GM19351 (cell line): Measurements from ENCODE around the gene TMPRSS3.
"Not testable (repeated sequence)": the region's sequence is repeated elsewhere in the genome, so short reads cannot be mapped to it uniquely, and the experiment has no call there.

Source experiments
- ATAC-seq: cut with Tn5 transposase; IDR thresholded peaks from one replicate; pipeline ENCODE4 v1.9.1; 2021; ENCODE audit warnings: mild to moderate bottlenecking, moderate library complexity; ENCODE audit not compliant: unreplicated experiment

The TMPRSS3 gene

DNA sequence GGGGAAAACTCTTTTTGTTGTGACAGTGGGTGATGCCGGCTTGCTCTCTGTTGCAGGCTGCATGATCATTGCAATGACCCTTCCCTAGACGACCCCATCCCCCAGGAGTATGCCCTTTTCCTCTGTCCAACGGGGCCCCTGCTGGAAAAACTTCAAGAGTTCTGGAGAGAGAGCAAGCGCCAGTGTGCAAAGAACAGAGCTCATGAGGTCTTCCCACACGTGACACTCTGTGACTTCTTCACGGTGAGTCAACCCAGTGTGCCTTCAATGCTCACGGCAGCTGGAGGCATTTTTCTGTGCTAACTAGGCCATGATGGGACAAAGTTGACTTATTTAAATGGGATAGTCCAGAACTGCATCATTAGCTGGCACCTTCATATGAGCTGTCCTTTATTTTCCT lies 13.5 kb upstream of the TMPRSS3 start:
- no peak for ATAC-seq

GRCh38 chr21:42408718-42409117 lies 12.9 kb upstream of the TMPRSS3 start:
- not testable (repeated sequence) for ATAC-seq

DNA sequence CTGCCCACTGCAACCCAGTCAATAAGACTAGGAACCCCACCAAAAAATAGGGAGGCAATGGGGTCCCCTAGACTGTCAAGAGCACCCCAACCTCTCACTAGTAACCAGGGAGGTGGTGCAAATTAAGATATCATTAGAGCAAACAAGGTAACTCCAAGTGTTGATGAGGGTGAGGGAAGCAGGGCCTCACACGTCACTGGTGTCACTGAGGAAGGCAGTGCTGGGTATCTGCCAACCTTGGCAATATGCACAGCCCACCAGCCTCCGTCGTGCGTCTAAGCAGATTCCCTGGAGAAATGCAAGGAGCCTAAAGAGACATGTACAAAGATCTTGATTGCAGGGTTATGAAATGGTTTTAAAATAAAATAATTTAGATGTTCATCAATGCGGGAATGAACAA lies 11.6 kb upstream of the TMPRSS3 start:
- no peak for ATAC-seq

- ATAC-seq: no peak
Measured at GRCh38 chr21:42406866-42407265, 11.0 kb upstream of the TMPRSS3 start.

DNA sequence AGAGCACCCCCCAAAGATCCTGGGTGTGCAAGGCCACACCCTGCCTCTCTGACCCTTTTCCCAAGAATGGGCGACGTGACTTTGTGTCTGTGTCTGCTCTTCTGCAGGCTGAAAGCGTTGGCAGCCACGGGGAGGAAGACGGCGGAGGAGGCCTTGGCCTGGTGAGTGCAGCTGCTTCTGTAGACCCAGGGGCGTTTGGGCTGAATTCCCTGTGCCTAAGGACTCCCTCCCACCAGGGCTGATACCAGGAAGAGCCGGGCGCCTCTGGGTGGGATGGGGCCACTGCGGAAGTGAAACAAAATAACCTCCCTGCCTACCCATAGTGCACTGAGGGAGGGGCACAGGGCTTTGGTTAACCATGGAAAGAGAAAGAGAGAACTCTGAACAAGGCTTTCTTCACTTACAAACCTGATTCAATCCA lies 10.4 kb upstream of the TMPRSS3 start:
- ATAC-seq: no peak

DNA sequence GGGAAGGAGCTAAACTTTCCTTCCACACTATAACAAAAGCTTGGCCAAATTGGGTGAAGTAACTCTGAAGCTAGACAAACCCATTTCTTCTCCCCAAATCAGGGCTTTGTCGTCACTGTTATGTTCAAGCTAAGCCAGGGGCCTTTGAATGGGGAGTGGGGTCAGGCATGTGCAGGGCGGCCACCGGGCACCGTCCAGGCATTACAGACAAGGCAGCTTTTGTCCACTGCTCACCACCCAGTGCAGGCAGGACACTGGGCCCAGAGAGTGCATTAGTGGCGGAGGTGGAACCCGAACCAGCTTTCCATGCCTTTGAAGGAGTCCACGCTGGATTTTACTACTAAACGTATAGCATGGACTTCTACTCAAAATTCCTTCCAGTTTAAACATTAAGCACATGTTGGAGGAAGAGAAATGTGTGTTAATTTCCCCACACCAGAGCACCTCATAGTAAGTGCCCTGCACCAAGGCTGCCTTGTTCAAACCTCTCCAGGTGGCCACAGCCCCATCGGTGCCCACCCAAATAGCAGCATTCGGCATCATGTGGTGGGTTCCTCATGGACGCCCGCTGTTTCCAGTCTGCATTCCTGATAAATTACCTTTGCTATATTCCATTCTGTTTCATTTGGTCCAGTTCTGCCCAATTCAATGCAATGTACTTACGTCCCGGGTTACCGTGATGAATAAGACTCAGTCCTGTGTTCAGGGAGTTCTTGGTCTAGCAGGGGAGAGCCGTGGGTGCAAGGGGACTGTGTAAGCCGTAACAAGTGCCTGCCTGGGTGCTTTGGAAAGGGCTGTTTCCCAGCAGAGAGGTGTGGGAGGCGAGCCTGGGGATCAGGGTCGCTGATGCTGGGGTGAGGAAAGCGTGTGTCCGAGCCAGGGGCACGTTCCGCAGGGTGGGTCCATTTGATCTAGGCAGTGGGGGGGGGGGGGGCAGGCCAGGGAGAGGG lies 9.5 kb upstream of the TMPRSS3 start:
- no peak for ATAC-seq

DNA sequence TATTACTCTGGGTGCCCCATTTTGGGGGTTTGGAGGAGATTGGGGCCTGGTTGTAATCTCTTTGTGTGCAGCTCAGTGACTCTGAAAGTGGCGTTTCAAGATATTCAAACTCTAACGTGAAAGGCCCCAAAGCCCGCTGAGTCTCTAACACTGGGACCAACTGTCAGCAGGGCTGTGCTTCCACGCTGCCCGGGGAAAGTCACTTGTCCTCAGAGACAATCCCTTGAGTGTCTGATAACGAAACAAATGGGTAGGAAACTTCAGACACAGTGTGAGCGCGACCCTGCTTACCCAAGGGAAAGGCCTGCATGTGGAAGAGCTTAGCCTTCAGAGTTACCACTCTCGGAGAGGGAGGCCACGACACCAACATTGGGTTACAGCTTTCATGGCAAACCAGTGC lies 8.7 kb upstream of the TMPRSS3 start:
- no peak for ATAC-seq

DNA sequence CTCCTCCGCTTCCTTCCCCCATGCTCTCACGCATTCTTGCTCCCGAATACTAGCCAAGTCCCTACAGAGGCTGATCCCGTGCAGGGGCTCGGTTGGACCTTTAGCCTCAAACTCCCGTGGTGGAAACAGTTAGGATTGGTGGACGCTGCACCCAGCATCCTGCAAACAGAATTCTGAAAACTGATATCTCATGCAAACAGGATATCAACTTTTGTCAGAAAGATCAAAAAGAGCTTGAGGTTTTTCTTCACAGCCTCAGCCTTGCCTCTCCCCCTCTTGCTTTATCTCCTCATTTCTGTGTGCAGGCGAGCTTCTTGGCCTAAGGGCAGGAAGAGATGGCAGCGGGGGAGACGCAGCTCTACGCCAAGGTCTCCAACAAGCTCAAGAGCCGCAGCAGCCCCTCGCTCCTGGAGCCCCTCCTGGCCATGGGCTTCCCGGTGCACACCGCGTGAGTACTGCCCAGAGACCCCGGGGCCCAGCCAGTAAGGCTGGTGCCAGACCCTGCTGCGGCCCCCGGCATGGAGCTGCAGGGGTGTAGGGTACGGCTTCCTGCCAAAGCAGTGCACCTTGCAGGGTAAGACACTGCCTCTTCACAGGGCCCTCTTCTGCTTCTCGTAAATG lies 7.9 kb upstream of the TMPRSS3 start, which contains the start of gene UBASH3A:
UBASH3A (plus strand) TSS at position 292 of the 621 bp plus-strand sequence; CDS start at position 336, 44 bp downstream.
- ATAC-seq: no peak

- ATAC-seq: no peak
Measured at GRCh38 chr21:42401820-42402251, 6.0 kb upstream of the TMPRSS3 start.

DNA sequence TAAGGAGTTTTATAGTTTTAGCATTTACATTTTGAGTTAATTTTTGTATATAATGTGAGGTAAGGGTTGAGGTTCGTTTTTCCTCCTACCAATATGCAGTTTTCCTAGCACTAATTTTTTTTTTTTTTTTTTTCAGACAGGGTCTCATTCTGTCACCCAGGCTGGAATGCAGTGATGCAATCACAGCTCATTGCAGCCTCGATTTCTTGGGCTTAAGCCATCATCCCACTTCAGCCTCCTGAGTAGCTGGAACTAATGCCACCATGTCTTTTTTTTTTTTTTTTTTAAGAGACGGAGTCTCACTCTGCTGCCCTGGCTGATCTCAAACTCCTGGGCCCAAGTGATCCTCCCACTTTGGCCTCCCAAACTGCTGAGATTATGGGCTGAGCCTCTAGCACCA lies 5.3 kb upstream of the TMPRSS3 start:
- ATAC-seq: no peak

- no peak for ATAC-seq
Measured at GRCh38 chr21:42400525-42400924, 4.7 kb upstream of the TMPRSS3 start.

GRCh38 chr21:42398436-42399028 lies 2.7 kb upstream of the TMPRSS3 start:
- ATAC-seq: no peak

DNA sequence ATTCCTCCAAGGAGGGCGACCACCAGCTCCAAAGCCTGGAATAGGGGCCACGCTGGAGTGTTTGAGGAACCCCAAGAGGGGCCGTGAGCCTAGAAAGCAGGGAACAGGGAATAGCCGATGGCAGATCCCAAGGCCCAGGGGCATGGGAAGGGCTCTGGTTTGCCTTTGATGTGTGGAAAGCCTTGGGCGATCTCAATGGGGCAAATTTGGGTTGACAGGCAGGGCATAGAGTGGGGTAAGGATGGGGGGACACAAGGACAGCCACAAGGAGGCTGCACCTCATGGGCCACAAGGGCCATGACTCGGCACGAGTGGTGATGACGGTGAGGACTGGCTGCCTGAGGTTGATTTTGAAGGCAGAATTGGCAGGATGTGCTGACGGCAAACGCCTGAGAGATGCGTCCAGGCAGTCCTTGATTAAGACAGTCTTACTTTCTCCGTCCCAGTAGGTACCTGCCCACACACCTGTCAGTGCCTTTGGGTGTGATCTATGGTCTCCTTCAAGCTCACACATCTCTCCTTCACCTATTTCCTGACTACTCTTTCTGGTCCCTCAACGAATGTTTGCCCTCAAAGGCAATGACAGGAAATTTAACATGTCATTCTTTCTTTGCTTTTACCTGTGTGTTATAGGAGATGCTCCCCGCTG lies 2.0 kb upstream of the TMPRSS3 start:
- ATAC-seq: no peak

- no peak for ATAC-seq
Measured at GRCh38 chr21:42396799-42397745, 1.2 kb upstream of the TMPRSS3 start.

GRCh38 chr21:42395302-42395701 lies 550 bp downstream of the TMPRSS3 start:
- no peak for ATAC-seq

- no peak for ATAC-seq
Measured at GRCh38 chr21:42393443-42393950, 2.4 kb downstream of the TMPRSS3 start.

DNA sequence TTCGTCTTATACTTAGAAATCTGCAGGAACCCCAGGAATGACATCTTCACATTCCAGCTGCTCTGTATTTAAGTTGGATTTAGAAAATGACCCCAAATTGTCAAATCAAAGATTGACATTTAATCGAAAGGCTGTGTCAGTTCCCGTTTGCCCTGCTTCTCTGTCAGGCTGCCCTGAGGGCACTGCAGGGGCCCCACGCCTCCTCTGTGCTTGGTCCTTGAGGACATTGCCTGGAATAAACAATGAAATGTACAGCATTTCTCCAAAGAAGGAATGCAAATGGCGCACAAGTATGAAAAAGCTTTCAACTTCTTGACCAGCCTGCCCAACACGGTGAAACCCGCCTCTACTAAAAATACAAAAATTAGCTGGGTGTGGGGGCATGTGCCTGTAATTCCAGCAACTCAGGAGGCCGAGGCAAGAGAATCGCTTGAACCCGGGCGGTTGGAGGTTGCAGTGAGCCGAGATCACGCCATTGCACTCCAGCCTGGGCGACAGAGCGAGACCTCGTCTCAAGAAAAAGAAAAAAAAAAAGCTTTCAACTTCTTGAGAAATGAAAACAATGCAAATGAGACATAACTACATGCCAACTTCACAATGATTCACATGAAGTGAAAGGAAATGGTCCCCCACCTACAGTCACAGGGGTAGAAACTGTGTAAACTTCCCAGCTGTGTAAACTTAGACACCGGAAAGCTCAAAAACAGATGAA lies 3.0 kb downstream of the TMPRSS3 start:
- peak; percentile 81 for ATAC-seq

- no peak for ATAC-seq
Measured at GRCh38 chr21:42391297-42391696, 4.6 kb downstream of the TMPRSS3 start.

- no peak for ATAC-seq
Measured at GRCh38 chr21:42390696-42391095, 5.2 kb downstream of the TMPRSS3 start.
